LNCaP clone FGC (cell line): ENCODE results near the gene COL27A1.

Experiments
- DNase-seq: peaks from one replicate; pipeline ENCODE4 v3.0.0-alpha.2; 2011; ENCODE audit warnings: low read depth
- H3K4me3 ChIP-seq: 2 replicates; pipeline ENCODE4 v1.5.1; 2011; ENCODE audit warnings: mild to moderate bottlenecking, low read depth, low read length, control low read depth
- CTCF ChIP-seq: IDR thresholded peaks from 2 replicates; pipeline ENCODE4 v1.5.1; 2012; ENCODE audit warnings: mild to moderate bottlenecking; ENCODE audit not compliant: control insufficient read depth, insufficient read depth; ENCODE audit errors: extremely low read depth

The COL27A1 gene

DNA sequence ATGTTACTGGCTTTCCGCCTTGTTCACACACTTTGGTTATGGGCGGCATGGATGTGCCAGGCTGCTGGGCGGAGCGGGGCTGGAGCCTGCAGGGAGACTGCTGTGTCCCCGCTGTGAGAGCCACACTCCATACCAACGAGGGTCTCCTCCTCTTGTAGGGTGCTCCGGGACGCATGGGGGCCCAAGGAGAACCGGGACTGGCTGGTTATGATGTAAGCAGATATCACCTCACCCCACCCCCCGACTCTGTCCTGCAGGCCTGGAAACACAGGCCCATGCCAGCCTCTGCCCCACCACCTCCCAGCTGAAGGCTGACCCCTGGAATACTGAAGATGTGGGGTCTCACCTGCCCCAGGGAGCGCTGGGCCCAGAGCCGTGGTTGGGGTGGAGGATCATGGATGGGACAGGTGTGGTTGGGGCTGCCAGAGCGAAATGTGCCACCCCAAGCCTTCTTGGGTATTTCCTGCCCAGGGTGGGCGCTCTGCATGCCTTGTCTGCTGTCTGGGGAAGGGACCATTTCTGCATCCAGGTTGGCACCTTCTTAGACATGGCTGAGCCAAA, 128.3 kb downstream of the COL27A1 start:
- DNase-seq = no peak
- no peak overlapping the region for H3K4me3 ChIP-seq
- no peak for TF ChIP-seq CTCF

GRCh38 chr9:114284316-114285060, 129.2 kb downstream of the COL27A1 start:
- no peak for DNase-seq
- TF ChIP-seq CTCF = no peak
- no peak overlapping the region for H3K4me3 ChIP-seq

- no peak for TF ChIP-seq CTCF
- DNase-seq = no peak
- no peak overlapping the region for H3K4me3 ChIP-seq
Observed at GRCh38 chr9:114285166-114285867, 130.0 kb downstream of the COL27A1 start.

- DNase-seq = no peak
- TF ChIP-seq CTCF = no peak
- no peak overlapping the region for H3K4me3 ChIP-seq
Observed at GRCh38 chr9:114286146-114286679, 130.9 kb downstream of the COL27A1 start.

DNA sequence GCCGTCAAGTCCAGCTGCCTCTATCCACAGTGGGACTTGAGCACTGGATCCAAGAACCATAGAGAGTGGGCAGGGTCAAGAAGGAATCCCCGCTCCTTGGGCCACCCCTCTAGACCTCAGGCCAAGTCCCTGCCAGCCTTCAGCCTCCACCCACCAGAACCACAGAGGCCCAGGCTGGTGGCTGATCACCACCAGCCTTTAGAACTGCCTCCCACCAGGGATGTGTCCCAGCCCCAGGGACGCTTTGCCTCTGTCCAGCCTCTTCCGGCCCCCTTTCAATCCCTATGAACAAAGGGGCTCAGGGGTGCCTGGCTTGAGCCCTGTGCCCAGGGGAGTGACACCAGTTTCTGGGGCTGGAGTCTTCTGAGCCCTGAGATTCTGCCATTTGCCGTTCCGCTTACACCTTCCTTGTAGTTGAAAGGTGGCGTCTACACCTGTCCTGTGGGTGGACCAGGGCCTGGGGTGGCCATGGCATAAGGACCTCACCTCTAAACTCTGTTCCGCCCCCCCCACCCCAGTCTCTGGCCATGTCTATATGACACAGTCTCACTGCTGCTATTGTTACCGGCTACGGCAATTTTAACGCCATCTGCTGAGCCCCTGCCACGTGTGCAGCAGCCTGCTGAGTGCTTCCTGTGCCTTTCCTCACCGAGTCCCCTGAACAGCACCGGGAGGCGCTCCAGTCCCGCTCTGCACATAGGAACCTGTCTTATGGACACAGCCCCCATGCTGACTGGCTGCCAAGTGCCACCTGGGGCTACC, 131.8 kb downstream of the COL27A1 start:
- H3K4me3 ChIP-seq = no peak overlapping the region
- no peak for TF ChIP-seq CTCF
- DNase-seq = no peak

DNA sequence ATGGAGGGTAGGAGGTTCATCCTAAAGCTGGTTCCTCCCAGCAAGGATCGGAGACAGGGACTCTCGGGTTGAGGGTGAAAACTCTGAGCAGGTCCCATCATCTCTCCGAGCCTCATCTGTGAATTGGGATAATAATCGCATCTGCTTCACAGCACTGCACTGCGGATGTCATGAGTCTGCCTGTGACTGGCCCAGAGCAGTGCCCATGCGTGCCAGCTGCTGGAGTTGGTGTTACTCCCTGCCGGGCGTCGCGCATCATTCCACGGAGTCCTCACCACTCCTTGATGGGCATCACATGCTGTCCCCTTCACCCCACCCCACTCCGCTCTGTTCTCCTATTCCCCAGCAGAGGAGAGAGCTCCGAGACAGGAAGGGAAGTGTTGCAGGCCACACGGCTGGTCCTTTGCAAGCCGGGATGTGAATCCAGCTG, 132.4 kb downstream of the COL27A1 start:
- no peak overlapping the region for H3K4me3 ChIP-seq
- DNase-seq = no peak
- TF ChIP-seq CTCF = no peak
